Spleen (tissue), 7 donors: ENCODE measurements around the gene LDLRAP1.

ENCODE experiments used
- CTCF ChIP-seq, 11 experiments: fragments of 200-600 bp in 7 of 11; fragments of 450-650 bp in 4 of 11; sonication (generic) in 4 of 11; IDR thresholded peaks in 8 of 11; conservative IDR thresholded peaks in 3 of 11; 1 replicate in 7 of 11; 2 replicates in 4 of 11; pipeline versions ENCODE4 v1.4.0 to v1.8.0; 2016 to 2021; ENCODE audit warnings: antibody characterized with exemption in 11 of 11, inconsistent platforms in 4 of 11, mild to moderate bottlenecking in 1 of 11
- POLR2A ChIP-seq, 3 donors: fragments of 450-650 bp; IDR thresholded peaks; one replicate each; pipeline ENCODE4 v1.5.1; 2017; ENCODE audit warnings: antibody characterized with exemption in 3 of 3, mild to moderate bottlenecking in 1 of 3
- POLR2AphosphoS5 ChIP-seq, 3 donors: sonication (generic); formaldehyde crosslinking; IDR thresholded peaks; one replicate each; pipeline ENCODE4 v1.5.1; 2017; ENCODE audit warnings: antibody characterized with exemption in 3 of 3
- donor health status: DM: no; HTN: no; CAD: no; lungs with moderate emphysema.
- donor health status: DM: no; HTN: no; CAD: no.
- donor health status: DM: no; HTN: no; CAD: no.

DNA sequence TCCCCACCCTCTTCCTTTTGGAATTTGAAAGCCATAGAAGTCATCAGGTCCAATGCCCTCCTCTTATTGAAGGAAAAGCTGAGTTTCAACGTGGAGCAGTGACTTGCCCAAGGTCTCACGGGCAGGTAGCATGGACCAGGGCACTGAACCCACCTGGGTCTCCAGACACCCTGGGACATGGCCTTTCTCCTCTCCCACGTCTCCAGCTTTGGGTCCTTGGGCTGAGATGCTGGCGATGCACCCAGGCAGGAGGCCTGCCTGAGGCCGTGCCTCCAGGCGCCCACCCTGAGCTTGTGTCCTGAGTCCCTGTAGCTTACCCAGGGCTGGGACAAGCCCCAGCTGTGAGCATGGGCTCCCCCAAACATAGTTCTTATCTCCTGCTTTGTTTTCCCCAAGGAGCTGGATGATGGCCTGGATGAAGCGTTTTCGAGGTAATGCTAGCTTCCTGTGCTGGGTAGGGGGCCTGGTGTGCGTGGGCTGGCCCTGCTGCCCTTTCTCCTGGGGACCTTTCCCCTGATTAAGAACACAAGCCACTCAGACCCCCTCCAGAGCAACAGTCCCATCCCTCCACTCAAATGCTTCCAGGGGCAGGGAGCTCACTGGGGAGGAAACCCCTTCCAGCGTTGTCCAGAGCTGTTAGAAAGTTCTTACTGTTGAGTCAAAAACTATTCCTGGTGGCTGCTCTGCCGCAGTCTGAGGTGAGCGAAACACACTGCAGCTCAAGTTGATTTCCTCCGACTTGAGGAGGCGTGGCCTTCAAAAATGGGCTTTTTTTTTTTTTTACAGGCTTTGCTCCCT is 21.6 kb downstream of the LDLRAP1 start:
- TF ChIP-seq CTCF (IDR thresholded peaks at IDR 0.05 in 8 of 11, conservative IDR thresholded peaks at IDR 0.05 in 3 of 11) (no peak), POLR2A (IDR thresholded peaks at IDR 0.05) (no peak), POLR2AphosphoS5 (IDR thresholded peaks at IDR 0.05) (peak in 2 of 3 donors; percentile 31 to 57)
